ENCODE measurements around the gene ZNF492.

ZNF492 gene

DNA sequence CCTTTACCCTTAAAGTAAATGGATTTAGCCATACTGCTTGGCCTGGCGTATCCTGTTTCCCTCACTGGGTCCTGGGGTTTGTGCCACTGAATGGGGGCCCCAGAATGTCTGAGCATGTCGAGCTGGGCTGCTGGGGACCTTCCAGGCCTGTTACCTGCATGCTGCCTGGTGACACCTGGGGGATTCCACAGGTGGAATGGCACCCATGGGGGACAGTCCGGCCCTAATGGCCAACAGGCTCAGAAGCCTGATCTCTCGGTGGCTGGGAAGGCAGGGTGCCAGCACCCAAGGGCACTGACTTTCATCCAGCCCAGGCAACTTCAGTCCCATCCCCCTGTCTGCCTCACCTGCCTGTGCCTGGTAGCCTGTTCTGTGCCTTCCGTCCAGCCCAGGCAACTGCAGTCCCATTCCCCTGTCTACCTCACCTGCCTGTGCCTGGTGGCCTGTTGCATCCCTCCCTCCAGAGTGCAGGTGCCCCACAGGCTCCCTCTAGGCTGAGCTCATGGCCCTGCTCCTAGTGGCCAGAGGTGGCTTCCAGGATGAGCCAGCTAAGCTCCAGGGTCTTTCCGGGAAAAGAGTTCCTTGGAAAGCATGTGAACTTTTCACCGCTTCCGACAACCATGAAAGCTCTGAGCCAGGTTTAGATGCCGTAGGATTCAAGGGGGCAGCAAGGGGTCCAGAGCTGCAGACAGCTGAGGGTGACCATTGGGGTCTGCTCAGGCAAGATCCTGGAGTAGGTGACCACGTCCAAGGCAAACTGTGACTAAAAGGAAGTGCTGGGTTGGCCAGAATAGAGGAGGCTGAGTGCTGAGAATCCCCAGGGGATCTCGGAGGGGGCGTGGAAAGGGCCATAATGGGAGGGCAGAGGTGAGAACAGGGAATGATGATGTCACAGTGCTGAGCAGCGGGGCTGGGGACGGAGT is 30.3 kb upstream of the ZNF492 start:
- TF ChIP-seq, protein P1, sequence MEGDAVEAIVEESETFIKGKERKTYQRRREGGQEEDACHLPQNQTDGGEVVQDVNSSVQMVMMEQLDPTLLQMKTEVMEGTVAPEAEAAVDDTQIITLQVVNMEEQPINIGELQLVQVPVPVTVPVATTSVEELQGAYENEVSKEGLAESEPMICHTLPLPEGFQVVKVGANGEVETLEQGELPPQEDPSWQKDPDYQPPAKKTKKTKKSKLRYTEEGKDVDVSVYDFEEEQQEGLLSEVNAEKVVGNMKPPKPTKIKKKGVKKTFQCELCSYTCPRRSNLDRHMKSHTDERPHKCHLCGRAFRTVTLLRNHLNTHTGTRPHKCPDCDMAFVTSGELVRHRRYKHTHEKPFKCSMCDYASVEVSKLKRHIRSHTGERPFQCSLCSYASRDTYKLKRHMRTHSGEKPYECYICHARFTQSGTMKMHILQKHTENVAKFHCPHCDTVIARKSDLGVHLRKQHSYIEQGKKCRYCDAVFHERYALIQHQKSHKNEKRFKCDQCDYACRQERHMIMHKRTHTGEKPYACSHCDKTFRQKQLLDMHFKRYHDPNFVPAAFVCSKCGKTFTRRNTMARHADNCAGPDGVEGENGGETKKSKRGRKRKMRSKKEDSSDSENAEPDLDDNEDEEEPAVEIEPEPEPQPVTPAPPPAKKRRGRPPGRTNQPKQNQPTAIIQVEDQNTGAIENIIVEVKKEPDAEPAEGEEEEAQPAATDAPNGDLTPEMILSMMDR (IDR thresholded peaks at IDR 0.05; ENCODE audit: low read depth, low read length): no peak
- no peak overlapping the region for H3K4me3 ChIP-seq (replicated peaks in 1 of 2; ENCODE audit: low read depth in 2 of 2, low read length in 2 of 2)
- DNase-seq (ENCODE audit: low read depth in 2 of 2): no peak

DNA sequence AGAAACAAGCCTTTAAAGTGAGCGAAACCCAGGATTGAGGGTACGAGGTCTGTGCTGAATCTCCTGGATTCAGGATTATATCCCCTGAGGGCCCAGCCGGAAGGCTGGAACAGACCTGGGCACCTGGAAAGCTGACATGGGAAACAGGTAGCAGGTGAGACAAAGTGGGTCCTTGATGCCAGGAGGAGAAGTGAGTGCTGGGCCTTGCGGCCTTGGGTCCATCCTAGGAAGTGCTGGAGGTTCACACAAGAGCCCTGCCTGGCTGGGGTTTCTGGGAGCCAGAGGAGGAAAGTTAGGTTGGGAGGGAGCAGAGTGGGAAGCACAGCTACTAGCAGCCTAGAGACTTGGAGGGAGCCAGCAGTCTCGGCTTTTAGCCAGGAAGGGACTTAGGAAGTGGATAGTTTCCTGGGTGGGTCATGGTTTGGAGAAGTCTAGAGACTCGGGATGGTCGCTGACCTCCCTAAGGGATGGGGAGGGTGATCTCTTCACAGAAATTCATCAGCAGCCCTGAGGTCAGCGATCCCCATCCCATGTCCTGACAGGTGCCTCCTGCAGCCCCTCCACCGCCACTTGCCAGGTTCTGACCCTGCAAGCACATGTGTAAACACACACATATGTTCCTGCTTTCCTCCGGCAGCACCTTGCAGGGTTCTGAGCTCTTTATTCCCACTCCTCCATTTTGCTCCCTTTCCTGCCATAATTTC is 29.4 kb upstream of the ZNF492 start:
- DNase-seq (ENCODE audit: low read depth in 2 of 2): no peak
- no peak overlapping the region for H3K4me3 ChIP-seq (replicated peaks in 1 of 2; ENCODE audit: low read depth in 2 of 2, low read length in 2 of 2)
- TF ChIP-seq, protein P1 (IDR thresholded peaks at IDR 0.05; ENCODE audit: low read depth, low read length): no peak

DNA sequence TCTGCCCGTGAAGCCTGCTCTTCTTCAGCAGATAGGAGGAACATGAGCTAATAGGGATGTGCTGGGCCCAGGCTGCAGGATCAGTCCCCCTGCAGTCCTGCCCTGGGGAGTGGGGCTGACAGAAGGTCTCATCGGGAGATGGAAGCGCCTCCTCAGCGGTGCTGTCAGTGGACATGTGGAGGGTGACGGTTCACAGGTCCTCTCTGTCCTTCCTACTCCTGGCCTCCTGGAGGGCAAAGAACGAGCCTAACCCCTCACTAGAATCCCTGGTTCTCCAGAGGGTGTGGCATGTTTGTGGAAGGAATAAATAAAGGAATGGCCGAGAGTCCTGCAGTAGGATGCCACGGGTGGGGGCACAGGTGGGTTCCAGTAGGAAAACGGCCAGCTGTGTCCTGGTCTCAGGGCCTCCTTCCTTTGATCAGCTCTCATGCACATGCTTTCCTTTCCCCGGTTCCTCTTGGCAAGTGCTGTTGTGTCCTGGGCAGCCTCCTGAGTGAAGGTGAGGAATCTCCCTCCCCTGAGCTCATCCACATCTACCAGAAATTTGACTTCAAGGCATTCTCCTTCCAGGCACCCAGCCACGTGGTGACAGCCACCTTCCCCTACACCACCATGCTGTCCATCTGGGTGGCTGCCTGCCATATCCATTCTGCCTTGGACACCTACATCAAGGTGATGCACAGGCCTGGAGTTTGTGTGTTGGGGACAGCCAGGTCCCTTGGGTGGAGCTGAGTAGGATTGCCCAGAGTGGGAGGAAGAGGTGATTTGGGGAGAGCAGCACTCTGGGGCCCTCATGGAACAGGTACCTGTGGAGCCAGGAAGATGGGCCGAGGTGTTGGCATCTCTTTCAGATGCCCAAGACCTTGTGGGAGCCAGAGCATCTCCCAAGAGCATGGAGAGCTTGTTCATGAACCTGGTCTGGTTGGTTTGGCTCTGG is 28.6 kb upstream of the ZNF492 start:
- no peak for DNase-seq (ENCODE audit: low read depth in 2 of 2)
- TF ChIP-seq, protein P1 (IDR thresholded peaks at IDR 0.05; ENCODE audit: low read depth, low read length): no peak
- H3K4me3 ChIP-seq (replicated peaks in 1 of 2; ENCODE audit: low read depth in 2 of 2, low read length in 2 of 2): no peak overlapping the region

DNA sequence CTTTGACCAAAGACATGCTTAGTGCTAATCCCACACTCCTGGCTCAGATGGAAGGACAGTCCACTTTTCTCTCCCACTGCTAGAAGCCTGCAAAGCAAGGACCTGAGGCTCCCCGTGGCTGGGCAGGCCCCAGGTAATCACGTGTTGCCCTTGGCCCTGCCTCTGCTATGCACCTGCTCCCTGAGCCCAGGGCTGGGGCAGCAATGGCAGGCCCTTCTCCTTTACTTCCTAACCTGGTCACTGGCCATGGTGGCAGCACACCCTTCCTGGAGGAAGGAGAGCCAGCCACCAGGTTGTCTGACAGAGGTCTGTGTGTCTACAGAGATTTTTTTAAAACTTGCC is 27.9 kb upstream of the ZNF492 start:
- TF ChIP-seq, protein P1 (IDR thresholded peaks at IDR 0.05; ENCODE audit: low read depth, low read length): no peak
- DNase-seq (ENCODE audit: low read depth in 2 of 2): no peak
- no peak overlapping the region for H3K4me3 ChIP-seq (replicated peaks in 1 of 2; ENCODE audit: low read depth in 2 of 2, low read length in 2 of 2)

DNA sequence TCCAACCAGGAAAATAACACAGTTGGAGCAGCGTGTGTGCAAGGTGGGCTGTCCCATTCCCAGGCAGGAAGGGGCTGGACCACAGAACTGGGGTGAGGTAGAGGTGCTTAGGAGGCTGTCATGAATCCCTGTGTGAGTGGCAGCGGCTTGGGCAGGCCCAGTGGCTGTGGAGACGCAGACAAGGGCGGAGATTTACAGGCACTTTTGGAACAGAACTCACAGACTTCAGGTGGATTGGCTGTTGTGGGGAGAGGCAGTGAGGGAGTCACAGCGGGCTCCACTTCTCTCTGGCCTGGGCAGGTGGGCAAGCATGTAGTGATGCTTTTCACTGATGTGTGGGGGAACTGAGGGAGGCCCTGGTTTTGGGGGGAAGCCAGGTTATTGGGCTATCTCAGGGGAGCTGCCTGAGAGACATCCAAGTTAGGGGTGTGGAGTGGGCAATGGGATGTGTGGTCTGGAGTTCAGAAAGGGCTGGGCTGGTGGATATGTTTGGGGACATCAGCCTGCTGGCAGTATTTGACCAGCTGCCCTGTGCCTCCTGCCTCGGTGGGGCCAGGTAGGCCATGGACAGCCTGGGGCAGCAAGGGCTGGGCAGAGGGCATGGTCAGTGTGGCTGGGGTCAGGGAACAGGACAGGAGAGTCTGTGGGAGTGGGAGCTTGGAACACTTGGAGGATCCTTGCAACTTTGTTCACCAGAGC is 27.0 kb upstream of the ZNF492 start:
- H3K4me3 ChIP-seq (replicated peaks in 1 of 2; ENCODE audit: low read depth in 2 of 2, low read length in 2 of 2): no peak overlapping the region
- TF ChIP-seq, protein P1 (IDR thresholded peaks at IDR 0.05; ENCODE audit: low read depth, low read length): no peak
- DNase-seq (ENCODE audit: low read depth in 2 of 2): no peak
